IPS DF 6.9 (cell line): ENCODE data around the gene TGFB2.
"Not testable (repeated sequence)": the region's sequence is repeated elsewhere in the genome, so short reads cannot be mapped to it uniquely, and the experiment has no call there.

Experiments used
- DNase-seq: peaks from one replicate; pipeline ENCODE4 v3.0.0-alpha.2; 2013; ENCODE audit warnings: low read depth, low spot score
- H3K27ac ChIP-seq: one replicate; pipeline ENCODE4 v1.5.1; 2013; ENCODE audit warnings: low read length, control low read depth
- H3K27me3 ChIP-seq: 2 replicates; pipeline ENCODE4 v1.6.1; 2013; ENCODE audit warnings: mild to moderate bottlenecking, low read length; ENCODE audit not compliant: control insufficient read depth, insufficient read depth
- H3K36me3 ChIP-seq: 2 replicates; pipeline ENCODE4 v1.6.1; 2013; ENCODE audit warnings: low read length; ENCODE audit not compliant: control insufficient read depth, insufficient read depth
- H3K4me1 ChIP-seq: 2 replicates; pipeline ENCODE4 v1.6.1; 2013; ENCODE audit warnings: low read length; ENCODE audit not compliant: control insufficient read depth, insufficient read depth
- H3K4me3 ChIP-seq: 2 replicates; pipeline ENCODE4 v1.5.1; 2013; ENCODE audit warnings: mild to moderate bottlenecking, low read length
- H3K9me3 ChIP-seq: 2 replicates; pipeline ENCODE4 v1.6.1; 2013; ENCODE audit warnings: low read length, inconsistent platforms; ENCODE audit not compliant: control insufficient read depth, insufficient read depth
- WGBS: extraction: QIAGEN DNeasy Blood & Tissue Kit; methylation state at CpG from one replicate; pipeline ENCODE4 v1.1.7; 2013; ENCODE audit warnings: mixed read lengths, missing lambda C conversion rate; ENCODE audit not compliant: insufficient read length, insufficient coverage; 5-methylcytosine and 5-hydroxymethylcytosine counted together

The TGFB2 gene

GRCh38 chr1:218305472-218306064 lies 39.6 kb upstream of the TGFB2 start:
- Histone ChIP-seq H3K4me3 (no peak overlapping the region), H3K9me3 (no peaks in the 10 kb centered on the region), H3K4me1 (0 out of 2 replicates have a peak, but pooled peaks cover 1% of the 10 kb centered on the region), H3K27me3 (no peaks in the 10 kb centered on the region), H3K36me3 (no peaks in the 10 kb centered on the region; the same call in 1 of the 2 replicates), H3K27ac (no peak overlapping the region)
- no CpG with 5 or more reads among the region's 6 CpGs for WGBS
- DNase-seq: no peak

- H3K27me3 ChIP-seq: no peaks in the 10 kb centered on the region
- DNase-seq: no peak
- no peaks in the 10 kb centered on the region for H3K4me1 ChIP-seq
- no peak overlapping the region for H3K27ac ChIP-seq
- 100% methylated on average over 2 of the region's 2 CpGs for WGBS
- H3K4me3 ChIP-seq: no peak overlapping the region
- no peaks in the 10 kb centered on the region for H3K36me3 ChIP-seq
- no peaks in the 10 kb centered on the region for H3K9me3 ChIP-seq
These were observed 32.6 kb upstream of the TGFB2 start for GRCh38 chr1:218312509-218312908.

GRCh38 chr1:218314316-218314715 lies 30.8 kb upstream of the TGFB2 start:
- Histone ChIP-seq H3K27me3 (no peaks in the 10 kb centered on the region), H3K9me3 (no peaks in the 10 kb centered on the region), H3K36me3 (no peaks in the 10 kb centered on the region), H3K4me1 (no peaks in the 10 kb centered on the region), H3K27ac (no peak overlapping the region), H3K4me3 (no peak overlapping the region)
- no peak for DNase-seq
- no CpG with 5 or more reads among the region's 3 CpGs for WGBS

- Histone ChIP-seq H3K4me1 (no peaks in the 10 kb centered on the region), H3K4me3 (no peak overlapping the region)
- no CpG with 5 or more reads among the region's 4 CpGs for WGBS
These were observed 29.5 kb upstream of the TGFB2 start for GRCh38 chr1:218315638-218316037.

GRCh38 chr1:218317061-218317460 lies 28.1 kb upstream of the TGFB2 start:
- no peaks in the 10 kb centered on the region for H3K27me3 ChIP-seq
- no peaks in the 10 kb centered on the region for H3K4me1 ChIP-seq
- no CpG with 5 or more reads among the region's 5 CpGs for WGBS
- DNase-seq: no peak
- H3K27ac ChIP-seq: no peak overlapping the region
- no peaks in the 10 kb centered on the region for H3K9me3 ChIP-seq
- no peak overlapping the region for H3K4me3 ChIP-seq
- no peaks in the 10 kb centered on the region for H3K36me3 ChIP-seq

More at GRCh38 chr1:218315638-218316037, 29.5 kb upstream of the TGFB2 start:
- Histone ChIP-seq H3K27ac (no peak overlapping the region), H3K36me3 (no peaks in the 10 kb centered on the region), H3K9me3 (no peaks in the 10 kb centered on the region), H3K27me3 (no peaks in the 10 kb centered on the region)
- DNase-seq: no peak

- H3K36me3 ChIP-seq: peaks cover 10% of the 10 kb centered on the region
- not testable (repeated sequence) for H3K27ac ChIP-seq, H3K4me1 ChIP-seq, H3K9me3 ChIP-seq, H3K27me3 ChIP-seq, H3K4me3 ChIP-seq, DNase-seq
- WGBS: no CpG with 5 or more reads among the region's 3 CpGs
These were observed 25.0 kb upstream of the TGFB2 start for GRCh38 chr1:218320182-218320581.

- no peak overlapping the region for H3K4me3 ChIP-seq
- H3K36me3 ChIP-seq: peaks cover 10% of the 10 kb centered on the region
- H3K4me1 ChIP-seq: no peaks in the 10 kb centered on the region
- H3K27ac ChIP-seq: no peak overlapping the region
- H3K27me3 ChIP-seq: no peaks in the 10 kb centered on the region
- H3K9me3 ChIP-seq: no peaks in the 10 kb centered on the region
- no CpG with 5 or more reads among the region's 17 CpGs for WGBS
- no peak for DNase-seq
These were observed 22.4 kb upstream of the TGFB2 start for GRCh38 chr1:218322762-218323161.

- Histone ChIP-seq H3K27ac (no peak overlapping the region), H3K27me3 (no peaks in the 10 kb centered on the region), H3K9me3 (no peaks in the 10 kb centered on the region), H3K36me3 (peaks cover 10% of the 10 kb centered on the region), H3K4me3 (no peak overlapping the region), H3K4me1 (no peaks in the 10 kb centered on the region)
- DNase-seq: no peak
- no CpG with 5 or more reads among the region's 21 CpGs for WGBS
These were observed 21.4 kb upstream of the TGFB2 start for GRCh38 chr1:218323568-218324225.

GRCh38 chr1:218324226-218324580 lies 20.9 kb upstream of the TGFB2 start:
- WGBS: no CpG with 5 or more reads among the region's 20 CpGs
- H3K27me3 ChIP-seq: no peaks in the 10 kb centered on the region
- H3K4me1 ChIP-seq: no peaks in the 10 kb centered on the region
- no peak overlapping the region for H3K27ac ChIP-seq
- H3K4me3 ChIP-seq: no peak overlapping the region
- peaks cover 10% of the 10 kb centered on the region for H3K36me3 ChIP-seq
- DNase-seq: no peak
- no peaks in the 10 kb centered on the region for H3K9me3 ChIP-seq

GRCh38 chr1:218328769-218329168 lies 16.4 kb upstream of the TGFB2 start:
- WGBS: no CpG with 5 or more reads among the region's 3 CpGs

More at GRCh38 chr1:218328769-218329168, 16.4 kb upstream of the TGFB2 start:
- no peaks in the 10 kb centered on the region for H3K27me3 ChIP-seq
- no peak overlapping the region for H3K4me3 ChIP-seq
- DNase-seq: no peak
- no peaks in the 10 kb centered on the region for H3K9me3 ChIP-seq
- no peak overlapping the region for H3K27ac ChIP-seq
- peaks cover 3% of the 10 kb centered on the region; the same call in 1 of the 2 replicates for H3K36me3 ChIP-seq
- H3K4me1 ChIP-seq: no peaks in the 10 kb centered on the region
